ENCODE measurements around the gene NRIP1.

The NRIP1 gene

DNA sequence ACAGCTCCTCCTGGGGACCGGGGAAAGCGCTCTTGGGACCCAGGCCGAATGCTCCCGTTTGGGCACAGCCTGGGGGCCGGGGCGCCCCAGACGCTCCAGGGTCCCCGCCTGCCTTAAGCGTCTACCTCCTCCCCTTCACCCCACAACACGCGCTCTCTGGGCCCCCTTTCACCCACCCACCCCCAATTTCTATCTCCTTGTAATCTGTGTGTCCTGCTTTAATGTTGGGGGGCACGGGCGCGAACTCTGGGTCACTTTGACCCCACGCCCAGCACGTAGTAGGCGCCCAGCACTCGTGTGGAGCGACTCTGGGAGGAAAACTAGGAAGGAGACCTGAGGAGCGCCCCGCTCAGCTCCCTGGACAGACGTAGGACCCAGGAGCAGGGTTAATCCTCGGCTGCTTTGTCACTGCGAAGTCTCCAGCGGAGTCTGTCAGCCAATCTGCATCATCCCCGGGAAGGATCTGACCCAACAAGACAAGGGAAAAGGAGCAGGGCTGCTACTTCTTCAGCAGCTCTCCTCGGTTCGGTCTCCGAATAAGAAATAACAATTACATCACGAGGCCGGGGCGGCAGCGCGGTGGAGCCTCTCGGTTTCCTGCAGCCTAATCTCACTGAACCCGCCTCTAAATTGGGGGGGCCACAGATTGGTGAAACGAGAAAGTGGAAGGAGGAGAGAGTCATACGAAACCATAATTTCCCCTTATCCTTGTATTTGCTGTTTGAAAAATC lies 757 bp upstream of the NRIP1 start:
- DNase-seq = peak; percentile 69

DNA sequence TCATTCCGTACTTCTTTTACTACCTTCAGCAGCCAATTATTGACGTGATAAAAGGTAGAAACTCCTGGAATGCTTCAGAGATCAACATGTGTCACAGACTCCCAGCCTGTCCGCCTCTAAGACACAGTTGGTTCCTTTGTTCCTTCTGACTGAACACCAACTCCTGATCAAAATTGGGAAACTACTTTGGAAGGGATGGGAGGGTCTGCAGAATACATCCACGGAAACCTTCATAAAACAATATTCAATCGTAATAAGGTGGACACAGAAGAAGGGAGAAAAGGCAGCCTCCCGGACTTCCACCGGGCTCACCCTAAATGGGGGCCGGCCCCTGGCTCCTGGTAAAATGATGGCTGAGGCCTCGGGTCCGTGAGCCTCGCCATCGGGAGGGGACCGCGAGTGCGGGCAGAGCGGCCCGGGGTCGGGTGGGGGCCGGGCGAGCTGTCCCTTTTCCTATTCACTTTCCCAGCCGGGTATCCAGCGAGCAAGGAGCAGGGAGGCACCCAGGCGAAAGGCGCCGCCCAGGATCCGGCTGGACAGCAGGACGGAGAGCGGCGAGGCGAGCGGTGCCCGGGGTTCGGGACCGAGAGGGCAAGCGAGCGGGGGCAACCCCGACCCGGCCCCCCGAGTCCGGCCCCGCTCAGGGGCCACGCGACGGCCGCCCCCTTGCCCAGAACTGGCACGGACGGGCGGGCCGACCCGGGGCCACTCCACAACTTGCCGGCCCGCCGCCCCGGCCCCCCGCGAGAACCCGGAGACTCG lies 805 bp downstream of the NRIP1 start:
- DNase-seq = peak; percentile 63

DNA sequence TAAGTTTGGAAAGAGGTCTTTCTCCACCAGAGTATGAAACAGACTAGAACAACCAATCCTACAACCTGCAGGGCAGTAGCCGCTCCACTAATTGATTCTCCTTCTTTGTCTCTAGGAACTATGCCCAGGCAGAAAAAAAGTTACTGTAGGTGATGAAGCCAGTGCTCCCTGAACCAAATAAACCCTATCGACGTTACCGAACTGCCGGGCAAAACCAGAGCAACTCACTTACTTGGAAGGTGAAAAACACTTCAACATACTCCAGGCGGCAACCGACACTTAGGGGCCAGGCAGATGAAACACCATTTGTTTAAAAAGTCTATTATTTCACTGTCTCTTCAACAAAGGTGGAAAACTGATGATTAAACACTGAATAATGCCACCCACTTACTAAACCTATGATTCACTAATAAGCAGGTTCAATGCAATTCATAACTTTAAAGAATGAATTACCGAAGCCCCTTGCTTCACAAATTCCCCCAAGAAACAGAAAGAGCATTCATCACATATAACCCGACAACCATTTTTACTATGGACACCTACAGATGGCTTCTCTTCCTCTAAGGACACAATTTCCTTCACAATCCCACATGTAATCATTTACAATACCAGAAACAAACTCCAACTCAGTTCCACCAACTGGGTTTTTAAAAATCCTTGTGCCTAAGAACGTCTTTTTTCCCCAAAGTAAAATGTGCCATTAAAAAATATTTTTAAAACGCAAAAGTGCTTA lies 1.6 kb downstream of the NRIP1 start:
- peak; percentile 34 for DNase-seq

DNA sequence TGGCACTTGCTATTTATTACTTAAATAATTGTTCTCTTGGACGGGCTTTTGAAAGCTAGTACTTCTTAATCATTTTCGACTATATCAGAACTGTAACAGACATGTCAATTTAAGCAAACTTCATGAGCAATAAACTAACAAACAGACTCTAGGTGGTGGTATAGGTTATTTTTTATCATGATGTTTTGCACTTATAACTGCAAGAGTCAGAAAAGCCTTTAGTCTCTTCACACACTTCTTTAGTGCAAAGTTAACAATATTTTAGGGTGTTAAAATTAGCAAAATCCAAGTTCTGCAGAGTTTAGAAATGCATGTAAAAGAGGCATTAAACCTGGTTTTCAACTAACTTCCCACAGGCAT lies 2.2 kb downstream of the NRIP1 start:
- peak; percentile 7 for DNase-seq

DNA sequence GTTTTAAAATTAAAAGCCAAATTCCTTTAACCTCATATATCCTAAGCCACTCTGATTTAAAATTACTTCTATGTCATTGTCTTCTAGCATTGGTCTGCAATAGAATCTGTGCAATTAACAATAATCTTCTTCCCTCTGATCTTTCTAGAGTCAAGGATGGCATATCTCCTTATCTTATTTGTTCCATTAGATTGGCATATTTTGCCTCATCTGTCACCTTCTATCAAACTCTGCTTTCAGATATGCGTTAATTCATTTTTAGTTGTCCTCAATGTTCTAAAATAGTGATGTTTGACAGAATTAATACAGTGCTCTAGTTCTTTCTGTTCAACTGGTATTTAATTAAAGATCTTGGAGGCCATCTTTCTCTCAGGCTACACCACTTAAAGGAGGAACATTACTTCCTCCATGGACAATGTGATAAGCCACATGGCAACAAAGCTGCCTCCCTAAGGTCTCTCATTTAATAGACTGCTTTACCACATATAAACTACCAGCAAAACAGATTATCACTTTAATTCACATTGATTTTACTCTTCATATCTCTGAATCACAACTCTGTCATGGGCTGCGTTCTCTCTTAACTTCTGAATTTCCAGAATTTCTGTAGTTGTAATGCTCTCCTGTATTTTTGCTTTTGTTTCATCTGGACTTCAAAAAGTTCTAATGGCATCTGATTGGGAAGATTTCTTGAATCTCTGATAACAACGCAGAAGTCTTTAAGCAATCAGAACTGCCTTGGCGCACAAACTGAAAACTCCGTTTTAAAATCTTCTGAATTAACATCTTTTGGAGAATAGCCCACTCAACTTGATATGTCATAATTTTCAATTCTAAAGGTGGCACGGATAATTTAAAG lies 2.8 kb downstream of the NRIP1 start:
- DNase-seq = no peak

DNA sequence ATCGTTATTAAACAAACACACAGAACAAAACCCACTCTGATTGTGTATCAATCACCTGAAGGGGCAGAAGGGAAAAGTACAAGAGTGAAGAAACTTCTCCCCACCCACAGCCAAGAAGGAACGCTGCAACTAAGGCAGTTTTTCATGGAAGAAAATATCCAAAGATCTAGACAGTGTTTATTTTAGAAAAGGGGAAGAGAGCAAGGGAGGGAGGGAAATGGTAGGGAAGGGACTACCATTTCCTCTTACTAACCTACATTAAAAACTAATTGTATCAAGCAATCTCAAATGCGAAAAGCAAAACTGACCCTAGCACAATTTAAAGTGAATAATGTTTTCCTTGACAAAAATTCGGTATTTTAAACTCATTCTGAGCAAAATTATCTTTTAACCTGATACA lies 3.5 kb downstream of the NRIP1 start:
- no peak for DNase-seq

DNA sequence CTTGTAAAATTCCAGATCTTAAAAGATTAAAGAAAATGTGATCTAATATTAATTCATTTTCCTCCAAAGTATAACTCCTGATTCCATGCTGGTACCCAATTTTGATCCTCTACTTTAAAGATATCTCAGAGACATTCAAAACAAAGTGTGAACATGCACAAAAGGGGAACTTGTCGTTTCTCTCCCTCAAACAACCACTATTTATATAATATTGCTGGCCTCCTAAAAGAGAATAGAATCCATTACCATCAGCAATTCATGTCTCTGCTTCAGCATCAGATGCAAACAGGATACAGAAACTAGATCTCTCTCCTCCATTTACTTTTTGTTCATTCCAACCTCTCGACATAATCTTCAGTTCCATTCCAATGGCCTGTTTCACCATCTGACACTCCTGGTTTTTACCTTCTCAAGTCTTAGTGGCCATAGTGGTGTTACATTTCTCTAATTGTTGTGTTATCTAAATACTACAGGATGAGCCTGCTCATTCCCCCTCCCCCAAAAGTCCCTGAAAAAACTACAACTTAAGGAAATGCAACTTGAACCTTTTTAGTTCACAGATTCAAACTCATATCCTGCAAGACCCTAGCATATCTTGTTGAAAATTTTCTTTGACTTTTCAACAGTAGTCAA lies 4.1 kb downstream of the NRIP1 start:
- no peak for DNase-seq

DNA sequence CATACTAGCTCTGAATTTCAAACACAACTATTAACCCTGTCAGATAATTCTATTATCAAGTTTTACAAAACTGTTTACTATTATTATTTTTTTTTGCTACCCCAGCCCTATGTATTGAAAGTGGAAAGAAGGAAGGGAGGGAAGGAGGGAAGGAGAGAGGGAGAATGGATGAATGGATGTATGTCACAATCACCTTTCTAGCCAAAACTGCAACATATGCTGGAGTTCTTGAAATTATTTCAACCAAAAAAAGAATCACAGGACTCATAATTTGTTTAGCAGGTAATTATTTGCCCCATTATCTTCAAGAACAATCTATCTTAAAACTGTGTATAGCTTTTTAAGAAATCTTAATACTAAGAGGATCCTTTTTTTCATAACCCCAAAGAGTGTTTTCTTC lies 5.4 kb downstream of the NRIP1 start:
- no peak for DNase-seq

DNA sequence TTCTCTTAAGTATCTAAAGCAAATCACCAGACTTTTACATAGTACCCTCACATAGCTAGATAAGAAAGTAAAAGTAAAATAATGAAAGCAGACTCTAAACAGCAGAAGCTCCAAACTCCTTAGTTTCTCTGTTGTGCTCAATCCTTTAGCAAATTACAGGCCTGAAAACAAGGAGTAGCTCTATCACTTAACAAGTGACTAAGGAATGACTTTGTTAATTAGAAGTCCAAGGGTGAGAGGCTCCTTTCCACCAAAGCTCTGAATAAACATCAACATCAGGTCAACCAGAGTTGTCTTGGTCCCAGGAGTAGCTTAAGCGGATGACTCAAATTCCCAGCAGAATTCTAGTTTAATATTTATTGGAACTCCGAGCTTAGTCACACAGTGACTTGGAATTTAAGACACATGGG lies 5.9 kb downstream of the NRIP1 start:
- DNase-seq = no peak

DNA sequence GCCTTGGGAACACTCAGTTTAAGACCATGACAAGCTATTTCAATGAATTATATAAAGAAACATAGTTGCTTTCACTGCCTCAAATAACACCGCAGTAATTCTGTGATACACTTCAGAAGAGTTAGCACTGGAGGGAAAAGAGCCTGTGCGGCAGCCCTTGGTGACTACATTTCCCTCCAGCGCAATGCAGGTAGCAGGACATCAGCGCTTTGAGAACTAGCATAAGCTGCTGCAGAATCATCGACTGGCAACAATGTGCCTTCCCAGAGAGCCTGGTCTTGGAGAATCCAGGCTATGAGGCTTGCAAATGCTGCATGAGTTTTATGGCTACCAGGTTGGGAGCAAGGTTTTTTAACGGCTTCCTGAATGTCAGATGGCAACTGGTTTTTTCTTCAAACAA lies 7.5 kb downstream of the NRIP1 start:
- DNase-seq = no peak

DNA sequence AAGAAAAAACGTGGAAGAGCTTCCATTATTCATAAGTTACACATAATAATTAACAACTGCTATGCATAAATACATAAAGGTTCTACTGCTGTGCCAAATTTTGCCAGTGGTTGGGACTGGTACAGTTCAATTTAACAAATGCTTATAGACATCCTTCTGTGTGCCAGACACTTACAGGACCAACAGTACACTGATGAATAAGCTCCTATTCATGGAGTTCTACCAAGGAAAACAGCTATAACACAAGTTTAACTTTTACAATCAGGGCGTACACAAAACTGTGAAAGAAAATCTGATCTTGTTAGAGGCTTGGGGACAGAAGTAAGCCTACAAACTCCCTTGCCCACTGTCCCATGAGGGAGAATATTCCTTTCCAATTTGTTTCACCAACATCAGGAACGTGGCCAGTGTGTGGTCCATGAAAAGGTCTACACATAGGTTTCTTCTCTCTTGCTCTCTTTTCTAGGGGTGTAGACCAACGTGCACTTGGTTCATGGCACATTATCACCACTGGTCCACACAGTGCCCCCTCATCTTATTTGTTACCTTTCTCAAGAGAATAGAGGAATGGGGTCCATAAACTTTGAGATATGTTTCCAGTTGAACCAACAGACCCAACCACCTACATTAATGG lies 10.1 kb downstream of the NRIP1 start:
- DNase-seq = no peak

DNA sequence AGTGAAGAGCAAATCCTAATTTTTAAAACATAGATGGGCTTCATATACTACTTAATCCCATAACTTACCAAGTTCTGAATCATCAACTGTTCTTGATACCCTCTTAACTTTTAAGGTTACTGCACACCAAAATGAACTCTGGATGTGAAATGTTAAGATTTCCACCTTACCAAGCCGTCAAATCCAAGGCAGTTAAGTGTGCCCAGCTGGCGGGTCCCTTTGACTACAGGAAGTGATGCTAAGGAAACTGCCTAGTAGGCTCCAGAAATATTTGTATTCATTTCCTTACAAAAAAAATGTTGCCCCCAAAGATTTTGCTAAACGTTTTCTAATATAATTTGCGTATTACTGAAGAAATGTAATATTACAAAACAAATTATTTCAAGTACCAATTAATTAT lies 10.7 kb downstream of the NRIP1 start:
- peak; percentile 36 for DNase-seq

DNA sequence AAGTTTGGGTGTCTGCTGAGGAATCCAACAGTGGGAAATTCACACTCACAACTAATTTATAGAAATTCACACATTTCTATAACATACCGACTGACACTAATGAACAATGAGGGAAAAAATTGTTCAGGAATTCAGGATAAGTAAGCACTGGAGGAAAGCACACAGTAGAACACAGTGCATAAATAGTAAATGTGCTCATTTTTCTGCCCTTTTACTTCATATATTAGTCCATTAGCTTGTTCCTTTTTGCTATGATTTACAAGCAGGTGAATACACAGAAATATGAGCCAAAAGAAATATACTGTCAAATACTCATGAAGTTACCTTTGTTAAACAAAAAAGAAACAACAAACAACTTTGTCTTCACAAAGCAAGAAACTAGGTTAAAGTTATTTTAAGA lies 11.3 kb downstream of the NRIP1 start:
- peak; percentile 15 for DNase-seq

DNA sequence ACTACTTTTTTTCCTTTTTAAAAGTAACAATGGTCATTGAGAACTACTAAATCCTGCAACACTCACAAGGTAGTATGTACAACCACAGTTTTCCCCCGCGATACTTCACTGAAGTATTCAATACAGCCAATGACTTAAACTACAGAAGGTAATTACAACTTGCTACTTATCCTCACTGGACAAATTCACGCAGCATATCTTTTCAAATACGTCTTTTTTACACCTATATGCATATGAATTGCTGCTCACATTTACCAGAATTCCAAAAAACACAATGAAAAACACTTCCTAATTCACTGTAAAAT lies 12.4 kb downstream of the NRIP1 start:
- no peak for DNase-seq

DNA sequence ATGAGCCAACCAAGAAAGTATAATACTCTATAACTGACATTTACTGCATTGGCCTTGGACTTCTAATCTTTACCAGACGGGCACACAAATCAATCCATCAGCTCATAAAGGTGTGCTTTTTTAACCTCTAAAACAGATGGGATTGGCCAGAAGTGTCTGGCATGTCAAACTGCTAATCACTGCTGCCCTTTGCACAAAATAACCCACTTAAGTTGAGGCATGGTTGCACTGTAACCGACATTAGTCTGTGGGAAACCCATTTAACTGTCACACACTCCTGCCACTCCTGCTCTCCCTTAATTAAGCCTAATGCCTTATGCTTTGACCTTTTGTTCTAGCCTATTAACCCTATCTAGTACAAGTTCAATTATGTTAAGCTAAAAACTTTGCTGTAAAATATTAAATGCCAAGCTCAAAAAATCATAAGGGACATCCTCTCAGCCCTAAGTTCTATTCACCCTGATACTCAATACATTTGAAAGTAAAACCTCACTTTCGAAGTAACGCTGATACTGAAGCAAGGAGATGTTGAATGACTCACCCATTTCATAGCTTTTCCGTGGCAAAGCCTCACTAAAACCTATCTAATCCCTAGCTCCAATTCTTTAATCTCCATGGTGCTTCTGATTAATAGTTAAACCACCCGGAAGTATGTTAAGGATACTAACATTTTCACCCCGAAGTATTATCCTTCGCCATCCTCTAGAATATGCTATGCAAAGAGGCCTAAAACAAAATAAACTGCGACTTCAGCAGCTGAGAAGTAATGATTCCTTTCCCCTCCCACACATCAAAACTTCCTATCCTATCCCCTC lies 12.9 kb downstream of the NRIP1 start:
- no peak for DNase-seq

DNA sequence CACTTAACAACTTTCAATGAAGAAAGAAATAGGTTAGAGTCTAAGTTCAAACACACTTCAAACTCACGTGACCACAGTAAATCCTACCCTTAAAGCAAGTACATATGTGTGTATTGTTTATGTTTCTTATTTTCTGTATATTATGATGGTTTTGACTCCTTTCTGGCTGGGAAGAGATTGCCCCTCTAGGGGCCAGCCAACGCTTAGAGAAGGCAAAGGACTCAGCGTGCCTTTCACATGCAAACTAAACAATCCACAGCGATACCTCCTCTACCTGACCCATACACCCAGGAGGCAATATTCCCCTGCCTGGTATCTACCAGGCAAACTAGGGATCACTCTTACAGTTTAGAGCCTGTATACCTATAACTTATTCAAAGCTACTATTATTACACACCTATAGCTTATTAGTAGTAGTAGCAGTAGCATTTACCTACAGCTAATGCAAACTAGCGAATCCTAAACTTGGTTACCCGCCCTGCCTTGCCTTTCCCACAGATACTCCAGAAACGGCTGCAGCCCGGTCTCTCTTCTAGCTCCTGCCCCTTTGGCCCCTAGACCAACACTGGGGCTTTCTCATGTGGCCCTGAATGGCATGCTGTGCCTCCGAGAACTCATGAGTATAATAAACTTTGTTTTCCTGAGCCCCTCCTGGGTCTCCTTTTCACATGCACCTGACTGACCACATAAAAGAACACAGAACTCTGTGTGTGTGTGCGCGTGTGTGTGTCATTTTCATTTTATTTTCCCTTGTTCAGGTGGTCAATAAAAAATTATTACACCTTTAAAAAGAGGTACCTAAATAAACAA lies 14.0 kb downstream of the NRIP1 start:
- DNase-seq = no peak

DNA sequence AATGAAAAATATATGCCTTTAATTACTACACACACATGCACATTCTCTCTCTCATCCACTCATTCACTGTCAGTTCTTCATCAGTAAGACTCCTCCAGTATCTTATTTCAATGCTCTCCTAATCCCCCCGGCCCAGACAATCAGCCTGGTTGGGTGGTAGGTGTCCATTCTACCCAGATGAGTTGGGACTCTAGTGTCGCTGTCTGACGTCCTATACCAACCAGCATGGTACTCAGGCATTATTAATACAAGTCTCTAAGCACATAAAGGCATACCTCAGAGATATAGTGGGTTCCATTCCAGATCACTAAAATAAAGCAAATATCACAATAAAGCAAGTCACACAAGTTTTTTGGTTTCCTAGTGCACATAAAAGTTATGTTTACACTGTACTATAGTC lies 19.8 kb downstream of the NRIP1 start:
- DNase-seq = no peak

DNA sequence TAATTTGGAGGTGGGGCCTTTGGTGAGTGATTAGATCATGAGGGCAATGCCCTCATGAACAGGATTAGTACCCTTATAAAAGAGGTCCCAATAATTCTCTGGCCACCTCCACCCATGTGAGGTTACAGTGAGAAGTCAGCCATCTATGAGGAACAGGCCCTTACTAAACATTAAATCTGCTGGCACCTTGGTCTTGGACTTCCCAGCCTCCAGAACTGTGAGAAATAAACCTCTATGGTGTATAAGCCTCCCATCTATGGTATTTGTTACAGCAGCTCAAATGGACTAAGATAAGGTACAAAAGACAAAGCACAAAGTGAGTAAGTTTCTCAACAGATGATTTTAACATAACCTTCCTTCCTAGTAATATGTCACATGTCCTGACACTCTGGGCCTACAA lies 22.3 kb downstream of the NRIP1 start:
- no peak for DNase-seq

DNA sequence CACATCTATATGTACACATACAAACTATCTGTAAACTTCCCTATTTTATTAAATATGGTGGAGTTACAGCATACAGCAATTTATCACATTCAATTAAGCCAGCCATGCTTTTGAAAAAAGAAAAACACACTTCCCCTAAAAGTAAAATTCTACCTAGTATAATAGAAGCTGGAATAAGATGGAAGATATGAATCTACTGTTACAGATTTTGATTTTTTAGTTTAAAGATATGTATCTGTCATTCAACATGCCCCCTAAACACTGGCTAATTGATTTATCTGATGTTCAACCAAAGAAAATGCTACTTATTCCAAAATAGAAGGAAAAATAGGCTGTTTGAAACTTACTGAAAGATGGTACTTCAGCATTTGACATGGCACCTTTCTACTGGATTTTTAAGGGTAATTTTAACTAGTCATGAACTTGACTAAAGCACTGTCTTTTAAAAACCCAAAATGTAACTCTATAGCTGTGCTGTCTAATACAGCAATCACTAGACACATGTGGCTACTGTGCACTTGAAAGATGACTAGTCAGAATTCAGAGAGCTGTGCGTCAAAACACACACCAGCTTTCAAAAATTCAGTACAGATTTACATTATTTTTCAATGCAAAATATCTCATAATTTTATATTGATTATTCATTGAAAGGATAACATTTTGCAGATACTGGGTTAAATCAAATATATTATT lies 25.0 kb downstream of the NRIP1 start:
- DNase-seq = no peak

DNA sequence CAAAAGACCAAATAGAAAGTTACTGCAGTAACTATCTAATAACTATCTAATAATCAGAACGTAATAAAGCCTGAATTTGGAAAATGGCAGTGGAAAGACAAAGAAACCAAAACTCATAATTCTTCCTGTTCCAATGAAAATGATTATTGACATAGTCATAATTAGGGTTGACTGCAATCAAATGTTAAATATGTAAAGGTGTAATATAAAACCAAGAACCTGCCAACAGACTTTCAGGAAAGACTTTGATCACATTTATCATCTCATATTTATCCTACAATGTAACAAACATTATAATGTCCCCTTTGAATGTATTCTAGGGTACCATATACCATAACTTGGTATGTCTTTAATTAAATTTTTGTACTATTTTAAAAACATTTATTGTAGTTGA lies 26.9 kb downstream of the NRIP1 start:
- no peak for DNase-seq
